HEK293T (cell line): ENCODE measurements around the gene EIF3D.
"Not testable (repeated sequence)": the region's sequence is repeated elsewhere in the genome, so short reads cannot be mapped to it uniquely, and the experiment has no call there.

ENCODE experiments used
- CTCF ChIA-PET: fragments of 350-600 bp; formaldehyde crosslinking; extraction: SDS; loops from one replicate; lab custom pipeline; 2021; ENCODE audit warnings: antibody characterized with exemption, inconsistent platforms; lab: Yijun Ruan, JAX
- POLR2A ChIA-PET: fragments of 350-600 bp; formaldehyde crosslinking; extraction: SDS; loops from one replicate; lab custom pipeline; 2020; ENCODE audit warnings: antibody characterized with exemption, inconsistent platforms; lab: Yijun Ruan, JAX
- DNase-seq: peaks from one replicate; pipeline ENCODE4 v3.0.0; 2012; ENCODE audit warnings: mixed read lengths; ENCODE audit errors: extremely low spot score
- ARNT ChIP-seq: fragments of 450-650 bp; IDR thresholded peaks from 2 replicates; pipeline ENCODE4 v1.6.1; 2017; ENCODE audit warnings: mild to moderate bottlenecking
- BHLHE40 ChIP-seq: fragments of 450-650 bp; IDR thresholded peaks from 2 replicates; pipeline ENCODE4 v1.6.1; 2016; ENCODE audit warnings: mild to moderate bottlenecking, moderate library complexity, borderline replicate concordance
- CTBP1 ChIP-seq: fragments of 450-650 bp; IDR thresholded peaks from 2 replicates; pipeline ENCODE4 v1.6.1; 2016; ENCODE audit warnings: borderline replicate concordance
- ELF4 ChIP-seq: fragments of 450-650 bp; IDR thresholded peaks from 2 replicates; pipeline ENCODE4 v1.6.1; 2017; ENCODE audit warnings: antibody characterized with exemption
- FOXA1 ChIP-seq: fragments of 450-650 bp; IDR thresholded peaks from 2 replicates; pipeline ENCODE4 v1.6.1; 2016; ENCODE audit warnings: mild to moderate bottlenecking
- FOXK2 ChIP-seq: fragments of 450-650 bp; IDR thresholded peaks from 2 replicates; pipeline ENCODE4 v1.6.1; 2016; ENCODE audit warnings: mild to moderate bottlenecking
- FOXM1 ChIP-seq: fragments of 450-650 bp; IDR thresholded peaks from 2 replicates; pipeline ENCODE4 v1.6.1; 2017; ENCODE audit warnings: mild to moderate bottlenecking, borderline replicate concordance
- HDGF ChIP-seq: fragments of 450-650 bp; IDR thresholded peaks from 2 replicates; pipeline ENCODE4 v1.6.1; 2017; ENCODE audit warnings: antibody characterized with exemption, borderline replicate concordance
- L3MBTL2 ChIP-seq: fragments of 450-650 bp; conservative IDR thresholded peaks from 2 replicates; pipeline ENCODE4 v1.6.1; 2016; ENCODE audit warnings: mild to moderate bottlenecking
- LEF1 ChIP-seq: fragments of 450-650 bp; IDR thresholded peaks from 2 replicates; pipeline ENCODE4 v1.6.1; 2017; ENCODE audit warnings: mild to moderate bottlenecking, borderline replicate concordance
- NFRKB ChIP-seq: fragments of 450-650 bp; IDR thresholded peaks from 2 replicates; pipeline ENCODE4 v1.6.1; 2016; ENCODE audit warnings: mild to moderate bottlenecking, moderate library complexity
- PKNOX1 ChIP-seq: fragments of 450-650 bp; IDR thresholded peaks from 2 replicates; pipeline ENCODE4 v1.6.1; 2016
- SP1 ChIP-seq: fragments of 450-650 bp; IDR thresholded peaks from 2 replicates; pipeline ENCODE4 v1.6.1; 2017
- SUZ12 ChIP-seq: fragments of 450-650 bp; IDR thresholded peaks from 2 replicates; pipeline ENCODE4 v1.6.1; 2016; ENCODE audit warnings: mild to moderate bottlenecking
- TARDBP ChIP-seq: fragments of 450-650 bp; IDR thresholded peaks from 2 replicates; pipeline ENCODE4 v1.6.1; 2016
- ZNF384 ChIP-seq: fragments of 450-650 bp; IDR thresholded peaks from 2 replicates; pipeline ENCODE4 v1.6.1; 2016

Gene EIF3D

GRCh38 chr22:36522662-36523061 lies 6.3 kb downstream of the EIF3D start:
- TF ChIP-seq LEF1 (no peak), NFRKB (no peak), SUZ12 (no peak), TARDBP (no peak), FOXM1 (no peak), SP1 (no peak), PKNOX1 (no peak)

GRCh38 chr22:36520423-36520822 lies 8.5 kb downstream of the EIF3D start:
- POLR2A ChIA-PET, result interaction anchor here (1.3 to 1.4 kb wide), 2 partner anchors 9 to 256 kb away, joined by 3 to 7 read pairs; partner anchors contain the start of genes EIF3D and IFT27
- DNase-seq, result no peak
- TF ChIP-seq FOXM1, result no peak
- TF ChIP-seq TARDBP, result no peak
- no peak for TF ChIP-seq L3MBTL2
- no peak for TF ChIP-seq NFRKB
- no peak for TF ChIP-seq FOXA1
- TF ChIP-seq BHLHE40, result no peak
- CTCF ChIA-PET, result interaction anchor here (3.5 kb wide), 1 partner anchor 10 kb away, joined by 8 read pairs; no protein-coding TSS in a partner anchor

More at GRCh38 chr22:36522662-36523061, 6.3 kb downstream of the EIF3D start:
- CTCF ChIA-PET, result interaction anchor here (0.5 to 3.5 kb wide), 2 partner anchors 12 to 242 kb away, joined by 3 to 8 read pairs; no protein-coding TSS in a partner anchor
- POLR2A ChIA-PET, result interaction anchor here (2.0 to 2.5 kb wide), 2 partner anchors 11 to 15 kb away, joined by 10 to 11 read pairs; partner anchors contain the start of gene FOXRED2
- no peak for DNase-seq

- ChIA-PET CTCF (interaction anchor here (3.5 kb wide), 1 partner anchor 9 kb away, joined by 8 read pairs; no protein-coding TSS in a partner anchor), POLR2A (interaction anchor here (1.3 kb wide), 1 partner anchor 10 kb away, joined by 7 read pairs; the partner anchor contains the start of gene EIF3D)
- DNase-seq, result not testable (repeated sequence)
These were observed 9.1 kb downstream of the EIF3D start for GRCh38 chr22:36519906-36520305.

GRCh38 chr22:36514766-36515165 lies 14.2 kb downstream of the EIF3D start:
- POLR2A ChIA-PET, result interaction anchor here (5.1 kb wide), 1 partner anchor 14 kb away, joined by 21 read pairs; the partner anchor contains the start of gene EIF3D
- no peak for DNase-seq
- TF ChIP-seq ZNF384, result no peak
- TF ChIP-seq ELF4, result no peak
- TF ChIP-seq NFRKB, result no peak
- no peak for TF ChIP-seq FOXM1
- no peak for TF ChIP-seq L3MBTL2
- no peak for TF ChIP-seq CTBP1
- no peak for TF ChIP-seq SP1
- TF ChIP-seq LEF1, result no peak
- TF ChIP-seq PKNOX1, result no peak
- TF ChIP-seq TARDBP, result no peak
- no peak for TF ChIP-seq BHLHE40
- no peak for TF ChIP-seq SUZ12
- no peak for TF ChIP-seq FOXK2
- no peak for TF ChIP-seq HDGF
- no peak for TF ChIP-seq ARNT
- no peak for TF ChIP-seq FOXA1
- CTCF ChIA-PET, result no interaction called here

- no peak for DNase-seq
- ChIA-PET CTCF (no interaction called here), POLR2A (interaction anchor here (2.8 kb wide), 1 partner anchor 17 kb away, joined by 22 read pairs; the partner anchor contains the start of gene EIF3D)
- TF ChIP-seq FOXM1 (no peak), SP1 (no peak), TARDBP (no peak), LEF1 (no peak), L3MBTL2 (no peak), FOXA1 (no peak)
These were observed 16.0 kb downstream of the EIF3D start for GRCh38 chr22:36512991-36513390.

- POLR2A ChIA-PET, result interaction anchor here (2.8 kb wide), 1 partner anchor 17 kb away, joined by 22 read pairs; the partner anchor contains the start of gene EIF3D
- CTCF ChIA-PET, result no interaction called here
- no peak for DNase-seq
- TF ChIP-seq BHLHE40 (no peak), NFRKB (no peak), HDGF (no peak), ELF4 (no peak), ZNF384 (no peak), ARNT (no peak), SP1 (no peak), FOXA1 (no peak), L3MBTL2 (no peak), TARDBP (no peak), PKNOX1 (no peak), CTBP1 (no peak), FOXK2 (no peak)
These were observed 16.6 kb downstream of the EIF3D start for GRCh38 chr22:36512333-36512732.
